DMS79 treated with DMSO at 0.1 percent for 48 hours (cell line): ENCODE data around the gene SLCO1B1.
"Not testable (repeated sequence)": the region's sequence is repeated elsewhere in the genome, so short reads cannot be mapped to it uniquely, and the experiment has no call there.

Experiments used
- DNase-seq: peaks from one replicate; lab custom pipeline; 2025; lab: John Stamatoyannopoulos, UW

The SLCO1B1 gene

GRCh38 chr12:21130998-21131397 is at the start of gene SLCO1B1:
Gene SLCO1B1, plus strand, starts transcription at chr12:21131194. Its CDS starts 10,381 bp downstream, at chr12:21141575.
- DNase-seq, result no peak

GRCh38 chr12:21084753-21085152 is 46.2 kb upstream of the SLCO1B1 start:
- not testable (repeated sequence) for DNase-seq

- no peak for DNase-seq
Observed at GRCh38 chr12:21111732-21112131, 19.3 kb upstream of the SLCO1B1 start.

- no peak for DNase-seq
Observed at GRCh38 chr12:21113266-21113665, 17.7 kb upstream of the SLCO1B1 start.

- no peak for DNase-seq
Observed at GRCh38 chr12:21117995-21118394, 13.0 kb upstream of the SLCO1B1 start.

GRCh38 chr12:21118760-21119159 is 12.2 kb upstream of the SLCO1B1 start:
- no peak for DNase-seq

- DNase-seq, result no peak
Observed at GRCh38 chr12:21129351-21129750, 1.6 kb upstream of the SLCO1B1 start.

GRCh38 chr12:21129906-21130305 is 1.1 kb upstream of the SLCO1B1 start:
- DNase-seq, result no peak

- not testable (repeated sequence) for DNase-seq
Observed at GRCh38 chr12:21137318-21137999, 6.5 kb downstream of the SLCO1B1 start.

- DNase-seq, result no peak
Observed at GRCh38 chr12:21138016-21138415, 7.0 kb downstream of the SLCO1B1 start.

GRCh38 chr12:21144309-21144708 is 13.3 kb downstream of the SLCO1B1 start:
- DNase-seq, result no peak

GRCh38 chr12:21149861-21150260 is 18.9 kb downstream of the SLCO1B1 start:
- DNase-seq, result not testable (repeated sequence)

- DNase-seq, result no peak
Observed at GRCh38 chr12:21151184-21151583, 20.2 kb downstream of the SLCO1B1 start.

GRCh38 chr12:21155522-21156351 is 24.7 kb downstream of the SLCO1B1 start:
- no peak for DNase-seq

GRCh38 chr12:21165048-21165447 is 34.1 kb downstream of the SLCO1B1 start:
- DNase-seq, result no peak

GRCh38 chr12:21169878-21170472 is 39.0 kb downstream of the SLCO1B1 start:
- no peak for DNase-seq

- no peak for DNase-seq
Observed at GRCh38 chr12:21172079-21172478, 41.1 kb downstream of the SLCO1B1 start.

GRCh38 chr12:21183721-21184275 is 52.8 kb downstream of the SLCO1B1 start:
- DNase-seq, result no peak

GRCh38 chr12:21190016-21190415 is 59.0 kb downstream of the SLCO1B1 start:
- no peak for DNase-seq

GRCh38 chr12:21214433-21214832 is 83.4 kb downstream of the SLCO1B1 start:
- not testable (repeated sequence) for DNase-seq

- no peak for DNase-seq
Observed at GRCh38 chr12:21219206-21219605, 88.2 kb downstream of the SLCO1B1 start.

GRCh38 chr12:21220266-21220665 is 89.3 kb downstream of the SLCO1B1 start:
- DNase-seq, result no peak

- no peak for DNase-seq
Observed at GRCh38 chr12:21221072-21221471, 90.1 kb downstream of the SLCO1B1 start.
